K562 (cell line): ENCODE results near the gene RNGTT. TPM values are rescaled to one million over a fixed set of nuclear protein-coding genes. Genes with fewer than 3 reads are reported as not detected.

Source experiments
- ATAC-seq: fragments of 200-7000 bp; cut with Tn5 transposase; 3 replicates; pipeline ENCODE4 v1.9.1; 2020; ENCODE audit warnings: moderate library complexity
- BruUV-seq: library from RNA; stranded (reverse); fragments of 400-500 nt; replicated peaks from 2 replicates; lab custom pipeline; 2021; lab: Mats Ljungman, UMichigan
- CTCF ChIA-PET: fragments of 300-600 bp; formaldehyde crosslinking; extraction: SDS; loops from one replicate; lab custom pipeline; 2021; ENCODE audit warnings: low intra/inter-chr PET ratio; lab: Yijun Ruan, JAX
- POLR2A ChIA-PET: fragments of 300-600, 350-650 bp; sonication (Branson Sonifier 250); formaldehyde crosslinking; extraction: SDS; loops from one replicate; lab custom pipeline; 2021; ENCODE audit warnings: antibody characterized with exemption, inconsistent platforms; lab: Yijun Ruan, JAX
- DNase-seq, 4 experiments: peaks; one replicate each; pipeline versions ENCODE4 v3.0.0 to v3.0.0-alpha.2; 2011 to 2018; ENCODE audit warnings: low spot score in 3 of 4, mixed read lengths in 3 of 4; ENCODE audit errors: extremely low read depth in 1 of 4
- FAIRE-seq: peaks from 2 replicates; lab custom pipeline; 2011; peaks lifted over from hg19 to GRCh38; lab: Jason Lieb, UNC
- H2AFZ ChIP-seq: 2 replicates; pipeline ENCODE4 v1.6.0; 2011; ENCODE audit warnings: low read depth, low read length, control low read depth, inconsistent platforms
- H3K27ac ChIP-seq: fragments of 200-600 bp; 3 replicates; pipeline ENCODE4 v1.8.0; 2011; ENCODE audit warnings: low read depth, mild to moderate bottlenecking, control low read depth, inconsistent platforms, low read length, moderate library complexity, mixed read lengths; ENCODE audit errors: extremely low read depth
- H3K27me3 ChIP-seq, 2 experiments: fragments of 300-600 bp in 1 of 2; 2 replicates in 1 of 2; 3 replicates in 1 of 2; pipeline versions ENCODE4 v1.6.0 to v1.8.0; 2011; ENCODE audit warnings: inconsistent platforms in 2 of 2, low read length in 2 of 2, mild to moderate bottlenecking in 1 of 2, mixed read lengths in 1 of 2, moderate library complexity in 1 of 2; ENCODE audit not compliant: control insufficient read depth in 2 of 2, insufficient read depth in 2 of 2
- H3K36me3 ChIP-seq: fragments of 300-600 bp; 3 replicates; pipeline ENCODE4 v1.8.0; 2011; ENCODE audit warnings: mild to moderate bottlenecking, low read length, inconsistent platforms; ENCODE audit not compliant: control insufficient read depth, insufficient read depth
- H3K4me1 ChIP-seq, 2 experiments: fragments of 200-600 bp in 1 of 2; replicated peaks in 1 of 2; 2 replicates in 1 of 2; 3 replicates in 1 of 2; pipeline versions ENCODE4 v1.5.1 to v1.8.0; 2011; ENCODE audit warnings: inconsistent platforms in 2 of 2, low read length in 2 of 2, mild to moderate bottlenecking in 1 of 2, mixed read lengths in 1 of 2, moderate library complexity in 1 of 2; ENCODE audit not compliant: control insufficient read depth in 2 of 2, insufficient read depth in 2 of 2
- H3K4me2 ChIP-seq: 2 replicates; pipeline ENCODE4 v1.6.1; 2011; ENCODE audit warnings: low read length, control low read depth, inconsistent platforms, mixed read lengths; ENCODE audit not compliant: insufficient read depth
- H3K4me3 ChIP-seq: fragments of 200-600 bp; sonication (generic), shearing (Covaris generic); 2 replicates; pipeline ENCODE4 v1.5.1; 2016; ENCODE audit warnings: control low read depth, inconsistent platforms
- H3K79me2 ChIP-seq: fragments of 200-600 bp; 3 replicates; pipeline ENCODE4 v1.8.0; 2011; ENCODE audit warnings: low read length, inconsistent platforms; ENCODE audit not compliant: control insufficient read depth, insufficient read depth
- H3K9ac ChIP-seq, 2 experiments: 2 replicates each; pipeline versions ENCODE4 v1.6.0 to v1.6.1; 2011; ENCODE audit warnings: low read depth in 2 of 2, low read length in 2 of 2, control low read depth in 1 of 2, inconsistent platforms in 1 of 2, mild to moderate bottlenecking in 1 of 2, mixed read lengths in 1 of 2; ENCODE audit not compliant: insufficient read depth in 1 of 2
- H3K9me1 ChIP-seq: one replicate; pipeline ENCODE4 v1.6.0; 2011; ENCODE audit warnings: inconsistent platforms, mild to moderate bottlenecking, low read length, moderate library complexity; ENCODE audit not compliant: control insufficient read depth, insufficient read depth
- H3K9me3 ChIP-seq: replicated peaks from 2 replicates; pipeline ENCODE4 v1.5.1; 2011; ENCODE audit warnings: low read depth, low read length, inconsistent platforms; ENCODE audit not compliant: control insufficient read depth, insufficient read depth
- H4K20me1 ChIP-seq: replicated peaks from 2 replicates; pipeline ENCODE4 v1.6.1; 2011; ENCODE audit warnings: low read length, inconsistent platforms, mixed read lengths; ENCODE audit not compliant: control insufficient read depth, insufficient read depth
- ERF ChIP-seq: fragments of 450-650 bp; formaldehyde crosslinking; IDR thresholded peaks from 2 replicates; pipeline ENCODE4 v1.4.0; 2020; ENCODE audit warnings: mild to moderate bottlenecking, mixed read lengths
- HCFC1 ChIP-seq: IDR thresholded peaks from 2 replicates; pipeline ENCODE4 v1.6.1; 2012; ENCODE audit warnings: low read depth, low read length, improper control_type of control experiment
- HDAC2 ChIP-seq: fragments of 450-650 bp; IDR thresholded peaks from 2 replicates; pipeline ENCODE4 v1.6.1; 2016; ENCODE audit warnings: mild to moderate bottlenecking
- JUND ChIP-seq, 2 experiments: IDR thresholded peaks; 2 replicates in 1 of 2; 3 replicates in 1 of 2; pipeline ENCODE4 v1.6.1; 2011; ENCODE audit warnings: borderline replicate concordance in 2 of 2, low read depth in 2 of 2, low read length in 2 of 2, improper control_type of control experiment in 1 of 2, missing biosample characterization in 1 of 2, missing genetic modification characterization in 1 of 2, missing genetic modification reagents in 1 of 2
- KDM4B ChIP-seq, 2 experiments: fragments of 450-650 bp in 1 of 2; sonication (generic) in 1 of 2; IDR thresholded peaks; 2 replicates each; pipeline ENCODE4 v1.6.1; 2016 to 2017; ENCODE audit warnings: borderline replicate concordance in 2 of 2, antibody characterized with exemption in 1 of 2, low read depth in 1 of 2, mild to moderate bottlenecking in 1 of 2
- MXD1 ChIP-seq: fragments of 250-450 bp; sonication (Bioruptor Pico); IDR thresholded peaks from 2 replicates; pipeline ENCODE4 v1.8.0; 2021; ENCODE audit warnings: borderline replicate concordance, mild to moderate bottlenecking, moderate library complexity; ENCODE audit not compliant: poor library complexity, severe bottlenecking
- SIN3B ChIP-seq: fragments of 450-650 bp; IDR thresholded peaks from 2 replicates; pipeline ENCODE4 v1.6.1; 2017; ENCODE audit warnings: low read depth, mild to moderate bottlenecking, moderate library complexity
- SP1 ChIP-seq: sonication (generic); formaldehyde crosslinking; IDR thresholded peaks from 2 replicates; pipeline ENCODE4 v1.8.1; 2022; ENCODE audit warnings: mild to moderate bottlenecking, missing genetic modification reagents
- SUPT5H ChIP-seq: fragments of 450-650 bp; IDR thresholded peaks from 2 replicates; pipeline ENCODE4 v1.6.1; 2016
- TARDBP ChIP-seq: fragments of 450-650 bp; IDR thresholded peaks from 2 replicates; pipeline ENCODE4 v1.6.1; 2016
- TBL1XR1 ChIP-seq, 2 experiments: IDR thresholded peaks; 2 replicates each; pipeline ENCODE4 v1.6.1; 2012; ENCODE audit warnings: improper control_type of control experiment in 2 of 2, low read length in 2 of 2, mild to moderate bottlenecking in 1 of 2
- ZBTB26 ChIP-seq: fragments of 450-650 bp; formaldehyde crosslinking; IDR thresholded peaks from 2 replicates; pipeline ENCODE4 v1.4.0; 2022; ENCODE audit warnings: missing genetic modification characterization
- ZNF589 ChIP-seq: fragments of 200-800 bp; sonication (Bioruptor generic); IDR thresholded peaks from 2 replicates; pipeline ENCODE4 v1.6.1; 2016; ENCODE audit warnings: low read depth, missing genetic modification characterization, missing compliant biosample characterization
- ZNF780A ChIP-seq: fragments of 250-450 bp; sonication (Bioruptor Pico); IDR thresholded peaks from 2 replicates; pipeline ENCODE4 v1.5.0; 2021; ENCODE audit warnings: mild to moderate bottlenecking
- WGBS: fragments of 100-300 bp; shearing (Covaris generic); methylation state at CpG from one replicate; pipeline ENCODE4 v1.1.6; 2016; ENCODE audit warnings: low coverage, mixed read lengths; ENCODE audit not compliant: insufficient coverage; ENCODE audit errors: missing lambda C conversion rate; 5-methylcytosine and 5-hydroxymethylcytosine counted together
- in situ Hi-C: fragments of 300-500 bp; cut with MboI; formaldehyde crosslinking; loops from 4 replicates; pipeline ENCODE4 v1.15.0; 2018; ENCODE audit warnings: inconsistent platforms, mixed read lengths
- intact Hi-C: fragments of 100-400 bp; cut with micrococcal nuclease; formaldehyde crosslinking; loops from 2 replicates; pipeline ENCODE4 v1.14.2; 2022
- polyA plus RNA-seq, 8 experiments: library from polyadenylated mRNA; depleted of rRNA in 4 of 8; stranded (reverse) in 5 of 8; unstranded in 3 of 8; fragments of >200 nt; fragmentation: Nextera tagmentation in 2 of 8; fragmentation: Illumina TruSeq in 1 of 8; extraction: Ambion mirVana in 2 of 8; extraction: Trizol in 1 of 8; gene quantifications; 2 replicates each; pipeline versions ENCODE4 v1.2.1 to v1.2.3, GENCODE V29; 2011 to 2014; ENCODE audit warnings: inconsistent platforms in 1 of 8, missing spikeins in 1 of 8
- total RNA-seq, 7 experiments: library from RNA; depleted of rRNA in 6 of 7; stranded (reverse); fragments of >200 nt in 6 of 7; fragmentation: Illumina TruSeq in 2 of 7; extraction: Trizol in 2 of 7; gene quantifications; 2 replicates each; pipeline versions ENCODE4 v1.2.1 to v1.2.3, GENCODE V29; 2011 to 2021; ENCODE audit warnings: low replicate concordance in 1 of 7
- TF ChIP-seq, protein P1 (sequence below), 2 experiments: fragments of 200-800 bp in 1 of 2; sonication (Bioruptor generic) in 1 of 2; sonication (generic) in 1 of 2; formaldehyde crosslinking in 1 of 2; IDR thresholded peaks in 1 of 2; conservative IDR thresholded peaks in 1 of 2; 2 replicates each; pipeline versions ENCODE4 v1.5.0 to v1.6.1; 2016 to 2020; ENCODE audit warnings: missing compliant biosample characterization in 1 of 2, missing genetic modification characterization in 1 of 2, missing genetic modification reagents in 1 of 2

RNGTT gene
- total and polyA plus RNA-seq, 9 of the 15 experiments (the other 6 are each of a cell fraction or from before 2014, with no cell fraction given): 6.1 to 31.7 (median 19.5) TPM

GRCh38 chr6:88921734-88922133, 41.7 kb downstream of the RNGTT start:
- H3K36me3 ChIP-seq: peaks cover 21% of the 10 kb centered on the region; the same call in 2 of the 3 replicates
- no peak for TF ChIP-seq ERF (CRISPR knock-in tag)
- TF ChIP-seq MXD1: no peak
- TF ChIP-seq ZNF780A (CRISPR knock-in tag): no peak
- no peak for TF ChIP-seq TBL1XR1 (IDR thresholded peaks at IDR 0.05; ENCODE audit: low read length in 2 of 2)
- no peak for TF ChIP-seq HCFC1
- TF ChIP-seq HDAC2: no peak
- no peak for TF ChIP-seq SIN3B
- no peak for TF ChIP-seq SP1
- no peak for TF ChIP-seq SUPT5H
- no peak for TF ChIP-seq KDM4B (IDR thresholded peaks at IDR 0.05; ENCODE audit: borderline replicate concordance in 2 of 2, low read depth in 1 of 2)
- TF ChIP-seq ZBTB26 (CRISPR knock-in tag): no peak
- TF ChIP-seq, protein P1, sequence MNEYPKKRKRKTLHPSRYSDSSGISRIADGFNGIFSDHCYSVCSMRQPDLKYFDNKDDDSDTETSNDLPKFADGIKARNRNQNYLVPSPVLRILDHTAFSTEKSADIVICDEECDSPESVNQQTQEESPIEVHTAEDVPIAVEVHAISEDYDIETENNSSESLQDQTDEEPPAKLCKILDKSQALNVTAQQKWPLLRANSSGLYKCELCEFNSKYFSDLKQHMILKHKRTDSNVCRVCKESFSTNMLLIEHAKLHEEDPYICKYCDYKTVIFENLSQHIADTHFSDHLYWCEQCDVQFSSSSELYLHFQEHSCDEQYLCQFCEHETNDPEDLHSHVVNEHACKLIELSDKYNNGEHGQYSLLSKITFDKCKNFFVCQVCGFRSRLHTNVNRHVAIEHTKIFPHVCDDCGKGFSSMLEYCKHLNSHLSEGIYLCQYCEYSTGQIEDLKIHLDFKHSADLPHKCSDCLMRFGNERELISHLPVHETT (CRISPR knock-in tag; conservative IDR thresholded peaks at IDR 0.05 in 1 of 2, IDR thresholded peaks at IDR 0.05 in 1 of 2): no peak
- TF ChIP-seq JUND (IDR thresholded peaks at IDR 0.05; ENCODE audit: borderline replicate concordance, low read depth, low read length): no peak
- TF ChIP-seq JUND (tag; IDR thresholded peaks at IDR 0.05; ENCODE audit: borderline replicate concordance, low read depth, low read length): no peak
- no peak for TF ChIP-seq ZNF589 (CRISPR knock-in tag)
- TF ChIP-seq TARDBP: no peak
- TF ChIP-seq, all 486 proteins: peak for 0
- no peak for FAIRE-seq
- H3K79me2 ChIP-seq: no peaks in the 10 kb centered on the region
- H4K20me1 ChIP-seq: no peaks in the 10 kb centered on the region
- H3K9ac ChIP-seq: no peak overlapping the region
- no peak for ATAC-seq
- 90% methylated on average over 1 of the region's 1 CpG for WGBS
- in situ Hi-C loops (no loop called here), intact Hi-C loops (no loop called here)
- no peaks in the 10 kb centered on the region; the same call in 1 of the 2 replicates for H3K9me3 ChIP-seq
- POLR2A ChIA-PET: no interaction called here
- no peak overlapping the region for H3K4me3 ChIP-seq
- no peak overlapping the region for H3K27ac ChIP-seq
- CTCF ChIA-PET: no interaction called here
- no peaks in the 10 kb centered on the region for H3K9me1 ChIP-seq
- H3K27me3 ChIP-seq: no peaks in the 10 kb centered on the region
- H3K4me1 ChIP-seq: no peaks in the 10 kb centered on the region
- BruUV-seq: no TSS peak
- no peak overlapping the region for H3K4me2 ChIP-seq
- H2AFZ ChIP-seq: no peak overlapping the region
- no peak for DNase-seq
